Fibroblast of pulmonary artery (primary cell): Measurements from ENCODE around the gene KNG1.

ENCODE experiments used
- DNase-seq: peaks from one replicate; pipeline ENCODE4 v3.0.0-alpha.2; 2010; ENCODE audit warnings: low read depth
- H3K4me3 ChIP-seq: replicated peaks from 2 replicates; pipeline ENCODE4 v1.5.1; 2011; ENCODE audit warnings: low read depth, mild to moderate bottlenecking, control low read depth, low read length, moderate library complexity
- TF ChIP-seq, protein P1 (sequence below): IDR thresholded peaks from 2 replicates; pipeline ENCODE4 v1.5.1; 2011; ENCODE audit warnings: mild to moderate bottlenecking, control low read depth, low read length, inconsistent platforms; ENCODE audit errors: missing control alignments

The KNG1 gene

GRCh38 chr3:186785495-186786018, 68.4 kb downstream of the KNG1 start:
- peak; percentile 3 for DNase-seq
- H3K4me3 ChIP-seq, result peak overlapping the region; percentile 99
- TF ChIP-seq, protein P1, sequence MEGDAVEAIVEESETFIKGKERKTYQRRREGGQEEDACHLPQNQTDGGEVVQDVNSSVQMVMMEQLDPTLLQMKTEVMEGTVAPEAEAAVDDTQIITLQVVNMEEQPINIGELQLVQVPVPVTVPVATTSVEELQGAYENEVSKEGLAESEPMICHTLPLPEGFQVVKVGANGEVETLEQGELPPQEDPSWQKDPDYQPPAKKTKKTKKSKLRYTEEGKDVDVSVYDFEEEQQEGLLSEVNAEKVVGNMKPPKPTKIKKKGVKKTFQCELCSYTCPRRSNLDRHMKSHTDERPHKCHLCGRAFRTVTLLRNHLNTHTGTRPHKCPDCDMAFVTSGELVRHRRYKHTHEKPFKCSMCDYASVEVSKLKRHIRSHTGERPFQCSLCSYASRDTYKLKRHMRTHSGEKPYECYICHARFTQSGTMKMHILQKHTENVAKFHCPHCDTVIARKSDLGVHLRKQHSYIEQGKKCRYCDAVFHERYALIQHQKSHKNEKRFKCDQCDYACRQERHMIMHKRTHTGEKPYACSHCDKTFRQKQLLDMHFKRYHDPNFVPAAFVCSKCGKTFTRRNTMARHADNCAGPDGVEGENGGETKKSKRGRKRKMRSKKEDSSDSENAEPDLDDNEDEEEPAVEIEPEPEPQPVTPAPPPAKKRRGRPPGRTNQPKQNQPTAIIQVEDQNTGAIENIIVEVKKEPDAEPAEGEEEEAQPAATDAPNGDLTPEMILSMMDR, result no peak

DNA sequence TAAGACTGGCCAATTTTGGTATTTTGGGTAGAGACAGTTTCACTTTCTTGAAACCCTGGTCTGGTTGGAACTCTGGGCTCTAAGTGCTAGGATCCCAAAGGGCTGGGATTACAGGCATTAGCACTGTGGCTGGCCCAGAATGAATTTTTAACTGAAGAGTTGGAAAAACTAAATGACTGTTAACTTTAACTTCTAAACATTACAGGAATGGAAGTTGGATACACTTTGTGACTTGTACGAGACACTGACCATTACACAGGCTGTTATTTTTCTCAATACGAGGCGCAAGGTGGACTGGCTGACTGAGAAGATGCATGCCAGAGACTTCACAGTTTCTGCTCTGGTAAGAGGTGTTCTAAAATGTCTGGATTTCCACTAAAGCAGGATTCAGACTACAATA, 69.8 kb downstream of the KNG1 start:
- no peak for DNase-seq
- TF ChIP-seq, protein P1, result no peak
- H3K4me3 ChIP-seq, result peak overlapping the region; percentile 99

DNA sequence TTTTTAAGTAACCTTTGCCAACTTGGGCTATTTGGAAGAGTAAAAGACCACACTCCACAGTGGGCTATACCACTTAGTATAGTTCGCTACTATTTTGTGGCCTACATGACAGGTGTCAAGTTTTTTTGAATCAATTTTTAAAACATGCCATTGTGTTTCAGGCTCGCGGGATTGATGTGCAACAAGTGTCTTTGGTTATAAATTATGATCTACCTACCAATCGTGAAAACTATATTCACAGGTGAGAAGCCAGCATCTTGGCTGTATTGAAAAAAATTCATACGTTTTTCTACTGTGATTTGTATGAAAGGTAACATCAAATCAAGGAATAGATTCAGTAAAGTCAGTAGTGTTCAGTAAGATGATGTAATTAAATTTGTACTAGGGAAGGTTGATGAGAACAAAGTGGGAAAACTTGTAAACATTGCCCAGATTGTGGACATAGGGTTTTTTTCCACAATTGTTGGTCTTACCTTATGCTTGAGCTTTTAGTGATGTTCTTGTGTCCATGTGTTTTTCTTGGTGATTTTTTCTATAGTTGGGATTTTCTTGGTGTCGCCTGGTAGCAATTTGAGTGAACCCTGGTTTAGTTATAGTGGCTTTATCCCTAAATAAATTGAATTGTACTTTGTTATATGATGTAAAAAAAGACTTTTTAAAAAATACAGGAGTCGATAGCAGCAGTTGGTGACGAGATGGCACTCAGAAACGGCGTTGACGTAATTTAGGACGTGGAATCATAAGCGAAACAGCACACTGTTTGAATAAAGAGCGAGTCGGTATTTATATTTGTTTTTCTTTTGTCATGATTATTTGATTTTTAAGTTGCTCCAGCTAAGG, 70.7 kb downstream of the KNG1 start:
- no peak overlapping the region for H3K4me3 ChIP-seq
- peak; percentile 8 for DNase-seq
- TF ChIP-seq, protein P1, result no peak

- no peak overlapping the region for H3K4me3 ChIP-seq
- TF ChIP-seq, protein P1, result no peak
- DNase-seq, result peak; percentile 4
Measured at GRCh38 chr3:186788482-186789370, 71.6 kb downstream of the KNG1 start.

GRCh38 chr3:186789554-186790260, 72.5 kb downstream of the KNG1 start:
- H3K4me3 ChIP-seq, result no peak overlapping the region
- TF ChIP-seq, protein P1, result no peak
- peak; percentile 34 for DNase-seq

DNA sequence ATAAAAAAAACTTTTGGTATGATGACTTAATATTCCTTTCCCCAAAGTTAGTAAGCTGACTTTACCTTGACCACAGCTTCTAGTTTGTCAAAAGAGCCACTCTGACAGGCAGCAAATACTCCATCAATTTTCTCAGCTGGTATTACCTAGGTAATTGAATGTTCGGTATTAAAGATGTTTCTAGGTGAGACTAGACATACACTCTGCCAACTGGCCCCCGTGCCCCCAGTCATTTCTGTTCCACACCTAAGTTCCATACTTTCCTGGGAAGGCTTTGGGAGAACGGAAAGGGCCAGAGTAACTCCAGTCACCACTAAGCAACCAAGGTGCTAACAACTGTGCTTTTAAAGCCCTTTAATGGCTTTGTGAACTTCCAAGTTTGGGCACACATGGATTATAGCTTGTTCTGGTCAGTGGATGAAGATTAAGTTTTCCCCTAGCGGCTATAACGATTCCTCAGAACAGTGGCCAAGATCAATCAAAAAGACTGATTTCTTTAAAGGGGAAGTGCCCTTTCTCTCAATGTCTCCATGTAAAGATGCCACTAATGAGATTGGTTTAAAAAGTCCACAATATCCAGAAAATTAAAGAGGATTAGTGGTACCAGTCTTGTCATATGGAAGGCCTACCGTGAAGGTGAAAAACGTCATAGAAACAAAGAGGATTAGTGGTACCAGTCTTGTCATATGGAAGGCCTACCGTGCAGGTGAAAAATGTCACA, 73.3 kb downstream of the KNG1 start:
- no peak overlapping the region for H3K4me3 ChIP-seq
- TF ChIP-seq, protein P1, result peak; percentile 19
- DNase-seq, result peak; percentile 51
